ENCODE results near the gene GAS2. TPM values are rescaled to one million over a fixed set of nuclear protein-coding genes. Genes with fewer than 3 reads are reported as not detected.

GAS2 gene
- total RNA-seq, 1 donor from 2014 or later: 10.3 TPM

DNA sequence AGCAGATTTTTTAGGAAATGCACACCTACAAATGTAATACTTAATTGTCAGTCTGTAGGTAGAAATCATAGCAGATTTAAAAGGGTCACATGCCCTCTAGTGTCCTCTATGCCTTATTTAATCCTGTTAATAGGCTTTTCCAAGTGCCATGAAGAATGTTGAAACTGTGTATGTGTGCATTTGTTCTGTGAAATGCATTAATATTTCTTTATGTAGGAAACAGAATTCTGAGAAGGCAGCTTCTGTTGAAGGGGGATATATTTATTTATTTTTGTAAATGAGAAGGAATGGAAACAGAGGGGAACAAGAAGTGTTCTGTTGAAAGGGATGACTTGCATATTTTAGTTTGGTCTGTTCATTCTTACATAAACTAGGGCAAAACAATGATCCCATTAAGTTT is 112.2 kb downstream of the GAS2 start:
- no peak overlapping the region for H3K4me3 ChIP-seq (ENCODE audit: low read depth, low read length)
- DNase-seq (ENCODE audit: low read depth): no peak
- peak; percentile 14 for TF ChIP-seq CTCF (conservative IDR thresholded peaks at IDR 0.05; ENCODE audit: low read depth, low read length)

DNA sequence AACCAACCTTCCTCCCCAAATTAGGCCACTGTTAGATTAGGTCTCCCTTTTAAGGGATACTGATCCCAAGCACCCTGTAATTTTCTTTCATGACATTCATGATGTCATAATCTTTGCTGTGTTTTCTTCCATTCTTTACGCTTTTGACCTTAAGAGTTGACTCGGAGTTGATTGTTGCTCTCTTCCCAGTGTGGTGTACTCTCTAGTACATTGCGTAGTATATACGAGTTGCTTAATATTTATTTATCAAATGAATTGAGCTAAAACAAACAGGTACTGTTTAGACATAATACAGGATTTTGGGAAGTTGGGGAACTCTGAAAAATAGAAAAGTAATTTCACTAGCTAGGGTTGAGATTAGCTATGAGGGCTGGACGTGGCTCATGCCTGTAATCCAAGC is 113.4 kb downstream of the GAS2 start:
- no peak overlapping the region for H3K4me3 ChIP-seq (ENCODE audit: low read depth, low read length)
- no peak for TF ChIP-seq CTCF (conservative IDR thresholded peaks at IDR 0.05; ENCODE audit: low read depth, low read length)
- no peak for DNase-seq (ENCODE audit: low read depth)

GRCh38 chr11:22780952-22781593 is 114.7 kb downstream of the GAS2 start:
- no peak overlapping the region for H3K4me3 ChIP-seq (ENCODE audit: low read depth, low read length)
- DNase-seq (ENCODE audit: low read depth): no peak
- TF ChIP-seq CTCF (conservative IDR thresholded peaks at IDR 0.05; ENCODE audit: low read depth, low read length): no peak

DNA sequence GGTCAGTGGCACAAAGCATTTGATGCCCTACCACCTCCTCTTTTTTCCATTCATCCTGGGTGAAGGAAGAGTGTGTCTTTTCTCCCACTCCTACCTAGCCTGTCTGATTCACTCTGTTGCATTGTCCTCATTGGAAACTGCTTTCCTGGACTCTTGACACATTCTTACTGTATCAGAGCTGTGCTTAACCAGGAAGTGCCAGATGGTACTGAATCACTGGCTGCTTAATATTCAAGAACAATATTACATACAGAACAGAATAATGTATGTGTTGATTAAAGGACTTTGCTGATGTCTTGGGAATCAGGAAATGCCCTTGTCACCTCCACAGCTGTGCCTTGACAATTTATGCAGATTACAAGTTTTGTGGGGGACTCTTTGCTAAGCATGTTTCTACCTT is 118.8 kb downstream of the GAS2 start:
- H3K4me3 ChIP-seq (ENCODE audit: low read depth, low read length): no peak overlapping the region
- no peak for DNase-seq (ENCODE audit: low read depth)
- TF ChIP-seq CTCF (conservative IDR thresholded peaks at IDR 0.05; ENCODE audit: low read depth, low read length): no peak

- no peak overlapping the region for H3K4me3 ChIP-seq (ENCODE audit: low read depth, low read length)
- TF ChIP-seq CTCF (conservative IDR thresholded peaks at IDR 0.05; ENCODE audit: low read depth, low read length): no peak
- DNase-seq (ENCODE audit: low read depth): no peak
These were observed 120.1 kb downstream of the GAS2 start for GRCh38 chr11:22786475-22786874.

GRCh38 chr11:22787055-22787454 is 120.6 kb downstream of the GAS2 start:
- H3K4me3 ChIP-seq (ENCODE audit: low read depth, low read length): no peak overlapping the region
- DNase-seq (ENCODE audit: low read depth): no peak
- TF ChIP-seq CTCF (conservative IDR thresholded peaks at IDR 0.05; ENCODE audit: low read depth, low read length): no peak

- peak; percentile 72 for TF ChIP-seq CTCF (conservative IDR thresholded peaks at IDR 0.05; ENCODE audit: low read depth, low read length)
- DNase-seq (ENCODE audit: low read depth): no peak
These were observed 121.2 kb downstream of the GAS2 start for GRCh38 chr11:22787551-22788162.

More at GRCh38 chr11:22787551-22788162, 121.2 kb downstream of the GAS2 start:
- no peak overlapping the region for H3K4me3 ChIP-seq (ENCODE audit: low read depth, low read length)
